ENCODE measurements around the gene YIF1B.
A peak's percentile ranks its signal among the peaks of the same experiment; 100 is the strongest.

Gene YIF1B

DNA sequence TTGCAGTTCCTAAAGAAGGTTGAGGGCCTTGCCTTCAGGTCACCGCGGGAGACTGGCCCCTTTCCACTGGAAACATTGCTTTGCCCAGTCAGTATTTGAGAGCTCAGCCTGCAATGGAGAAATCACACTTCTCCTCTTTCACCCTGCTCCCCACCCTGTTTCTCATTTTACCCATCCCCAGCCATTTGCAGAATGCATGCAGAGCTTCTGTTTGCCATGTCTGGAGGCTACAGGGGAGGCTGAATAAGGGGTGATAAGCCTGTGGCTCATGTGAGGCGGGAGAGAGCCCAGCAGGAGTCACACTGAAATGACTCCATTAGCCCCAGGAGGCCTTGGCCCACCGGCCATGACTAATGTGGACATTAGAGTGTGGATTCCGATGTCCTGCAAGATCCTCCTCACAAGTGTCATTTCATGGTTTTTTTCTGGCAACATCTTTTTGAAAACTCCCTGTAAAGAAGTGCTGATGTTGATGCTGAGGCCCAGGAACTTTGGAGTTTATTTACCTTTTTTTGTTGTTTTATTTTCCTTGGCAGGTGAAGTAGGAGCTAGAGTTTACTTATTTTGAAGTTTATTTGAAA is 45.1 kb downstream of the YIF1B start:
- Histone ChIP-seq H3K9me3 (ENCODE audit: insufficient read depth, low read length) (no peaks in the 10 kb centered on the region), H3K4me3 (ENCODE audit: insufficient read length, low read depth) (no peak overlapping the region), H3K27me3 (ENCODE audit: insufficient read depth, insufficient read length) (no peaks in the 10 kb centered on the region), H3K4me1 (ENCODE audit: insufficient read depth, insufficient read length) (peaks cover 13% of the 10 kb centered on the region), H3K9ac (ENCODE audit: insufficient read length, low read depth) (no peak overlapping the region), H3K36me3 (ENCODE audit: insufficient read depth, insufficient read length, low read length) (peaks cover 13% of the 10 kb centered on the region)
- no peak for TF ChIP-seq ZNF274 (IDR thresholded peaks at IDR 0.05; ENCODE audit: low read depth, low read length)
- no peak for TF ChIP-seq SUZ12 (IDR thresholded peaks at IDR 0.05; ENCODE audit: extremely low read depth, insufficient read depth, insufficient read length)
- TF ChIP-seq YY1 (IDR thresholded peaks at IDR 0.05; ENCODE audit: insufficient read depth, insufficient read length), result no peak
- no peak for DNase-seq (ENCODE audit: low read depth, low spot score)

DNA sequence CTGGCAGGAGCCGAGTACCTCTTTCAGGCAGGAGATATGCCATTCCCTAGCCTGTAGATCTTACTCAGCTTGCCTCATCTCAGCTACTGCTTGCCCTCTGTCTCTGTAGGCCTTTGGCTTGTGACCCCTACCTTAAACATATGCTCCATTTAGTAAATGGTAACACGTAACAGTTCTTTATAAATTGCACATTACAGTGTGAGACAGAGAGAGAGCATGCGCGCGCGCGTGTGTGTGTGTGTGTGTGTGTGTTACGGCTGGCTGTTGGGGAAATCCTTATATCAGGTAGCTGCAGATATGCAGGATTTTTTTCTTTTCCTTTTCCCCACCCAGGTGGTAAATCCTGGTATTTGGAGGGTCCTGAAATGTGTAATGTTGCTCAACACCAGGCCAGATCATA is 47.2 kb downstream of the YIF1B start:
- DNase-seq (ENCODE audit: low read depth, low spot score), result no peak
- Histone ChIP-seq H3K9ac (ENCODE audit: insufficient read length, low read depth) (no peak overlapping the region), H3K4me3 (ENCODE audit: insufficient read length, low read depth) (no peak overlapping the region), H3K36me3 (ENCODE audit: insufficient read depth, insufficient read length, low read length) (peaks cover 8% of the 10 kb centered on the region), H3K9me3 (ENCODE audit: insufficient read depth, low read length) (no peaks in the 10 kb centered on the region), H3K27me3 (ENCODE audit: insufficient read depth, insufficient read length) (no peaks in the 10 kb centered on the region), H3K4me1 (ENCODE audit: insufficient read depth, insufficient read length) (peaks cover 15% of the 10 kb centered on the region)
- TF ChIP-seq SUZ12 (IDR thresholded peaks at IDR 0.05; ENCODE audit: extremely low read depth, insufficient read depth, insufficient read length), result no peak
- no peak for TF ChIP-seq ZNF274 (IDR thresholded peaks at IDR 0.05; ENCODE audit: low read depth, low read length)
- TF ChIP-seq YY1 (IDR thresholded peaks at IDR 0.05; ENCODE audit: insufficient read depth, insufficient read length), result no peak

DNA sequence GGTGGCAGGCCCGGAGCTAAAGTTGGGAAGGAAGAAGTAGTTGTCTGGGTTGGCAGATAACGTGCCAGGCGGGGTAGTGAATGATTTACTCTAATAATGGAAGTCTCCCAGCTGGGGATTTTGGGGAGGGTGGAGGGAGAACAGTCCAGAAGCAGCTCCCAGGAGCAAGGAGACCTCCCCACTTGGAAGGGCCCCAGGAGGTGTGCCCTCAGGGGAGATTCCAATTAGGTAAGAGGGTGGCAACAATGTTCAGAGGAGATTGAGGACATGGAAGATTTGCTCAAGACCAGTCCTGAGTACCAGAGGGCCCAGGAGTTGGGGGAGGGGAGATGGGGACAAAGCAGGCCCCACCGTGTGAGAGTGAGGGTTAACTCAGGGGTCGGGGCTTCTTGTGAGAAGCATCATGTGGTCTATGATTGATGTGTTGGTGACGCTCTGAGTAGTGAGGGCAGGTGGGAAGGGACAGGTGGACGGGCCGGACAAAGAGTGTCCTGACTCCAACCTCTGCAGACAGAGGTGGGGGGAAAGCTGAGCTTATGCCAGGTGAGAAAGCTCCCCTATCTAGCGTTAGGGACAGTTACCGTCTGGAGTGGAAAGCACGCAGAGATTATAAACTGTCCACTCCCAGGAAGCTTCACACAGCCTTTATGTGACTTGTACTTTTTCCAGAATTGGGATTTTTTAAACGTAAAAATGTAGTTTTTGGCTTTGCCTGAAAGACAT is 47.8 kb downstream of the YIF1B start:
- peak overlapping the region; percentile 59 for H3K9ac ChIP-seq (ENCODE audit: insufficient read length, low read depth)
- H3K36me3 ChIP-seq (ENCODE audit: insufficient read depth, insufficient read length, low read length), result peaks cover 3% of the 10 kb centered on the region
- H3K27me3 ChIP-seq (ENCODE audit: insufficient read depth, insufficient read length), result no peaks in the 10 kb centered on the region
- H3K4me1 ChIP-seq (ENCODE audit: insufficient read depth, insufficient read length), result peaks cover 13% of the 10 kb centered on the region
- no peak for TF ChIP-seq YY1 (IDR thresholded peaks at IDR 0.05; ENCODE audit: insufficient read depth, insufficient read length)
- no peak for TF ChIP-seq ZNF274 (IDR thresholded peaks at IDR 0.05; ENCODE audit: low read depth, low read length)
- no peak for TF ChIP-seq SUZ12 (IDR thresholded peaks at IDR 0.05; ENCODE audit: extremely low read depth, insufficient read depth, insufficient read length)
- H3K9me3 ChIP-seq (ENCODE audit: insufficient read depth, low read length), result no peaks in the 10 kb centered on the region
- no peak overlapping the region for H3K4me3 ChIP-seq (ENCODE audit: insufficient read length, low read depth)
- no peak for DNase-seq (ENCODE audit: low read depth, low spot score)

DNA sequence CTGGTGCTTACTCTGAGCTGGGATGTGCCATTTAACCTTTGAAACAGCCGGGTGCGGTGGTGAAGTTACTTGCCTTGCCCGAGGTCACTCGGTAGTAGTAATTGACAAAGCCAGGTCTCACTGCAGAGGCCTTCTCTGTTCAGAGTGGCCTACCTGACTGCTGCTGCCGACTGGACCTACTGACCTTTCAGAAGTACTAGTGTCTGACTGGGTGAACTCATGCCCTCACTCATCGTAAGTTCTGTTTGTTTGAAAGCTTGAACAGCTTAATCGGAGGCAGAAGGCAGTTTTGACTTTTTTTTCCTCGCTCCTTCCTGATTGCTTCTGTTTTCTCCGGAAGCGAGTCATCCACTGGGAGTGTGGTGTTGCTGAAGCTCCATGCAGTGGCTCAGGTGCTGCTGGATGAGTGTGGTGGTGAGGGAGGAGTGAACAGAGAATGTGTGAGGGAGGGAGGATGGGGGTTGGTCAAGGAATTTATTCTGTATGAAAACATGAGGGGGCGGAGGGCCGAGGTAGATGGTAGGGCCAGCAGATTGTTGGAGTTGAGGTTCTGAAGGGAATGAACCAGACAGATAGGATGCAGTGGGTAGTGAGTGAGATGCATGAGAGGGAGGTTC is 48.7 kb downstream of the YIF1B start:
- H3K9me3 ChIP-seq (ENCODE audit: insufficient read depth, low read length), result no peaks in the 10 kb centered on the region
- H3K9ac ChIP-seq (ENCODE audit: insufficient read length, low read depth), result peak overlapping the region; percentile 58
- H3K27me3 ChIP-seq (ENCODE audit: insufficient read depth, insufficient read length), result no peaks in the 10 kb centered on the region
- no peak for DNase-seq (ENCODE audit: low read depth, low spot score)
- peaks cover 13% of the 10 kb centered on the region for H3K4me1 ChIP-seq (ENCODE audit: insufficient read depth, insufficient read length)
- H3K36me3 ChIP-seq (ENCODE audit: insufficient read depth, insufficient read length, low read length), result peaks cover 3% of the 10 kb centered on the region
- no peak for TF ChIP-seq SUZ12 (IDR thresholded peaks at IDR 0.05; ENCODE audit: extremely low read depth, insufficient read depth, insufficient read length)
- no peak for TF ChIP-seq YY1 (IDR thresholded peaks at IDR 0.05; ENCODE audit: insufficient read depth, insufficient read length)
- TF ChIP-seq ZNF274 (IDR thresholded peaks at IDR 0.05; ENCODE audit: low read depth, low read length), result no peak
- H3K4me3 ChIP-seq (ENCODE audit: insufficient read length, low read depth), result no peak overlapping the region

DNA sequence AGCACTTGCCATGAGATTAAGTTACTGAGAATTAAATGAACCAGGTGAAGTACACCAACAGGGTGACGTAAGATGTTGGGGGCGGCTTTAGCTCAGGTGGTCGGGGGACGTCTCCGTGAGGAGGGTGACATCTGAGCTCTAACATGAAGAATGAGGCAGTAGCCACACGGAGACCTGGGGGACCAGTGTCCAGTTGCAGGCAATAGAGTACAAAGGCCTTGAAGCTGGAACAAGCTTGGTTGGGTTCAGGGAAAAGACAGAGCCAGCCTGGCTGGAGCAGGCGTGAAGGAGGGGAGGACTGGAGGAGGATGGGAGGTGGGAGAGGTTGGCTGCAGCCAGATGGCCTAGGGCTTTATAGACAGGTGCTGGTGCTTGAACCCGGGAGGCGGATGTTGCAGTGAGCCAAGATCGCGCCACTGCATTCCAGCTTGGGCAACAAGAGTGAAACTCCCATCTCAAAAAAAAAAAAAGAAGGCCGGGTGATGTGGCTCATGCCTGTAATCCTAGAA is 49.8 kb downstream of the YIF1B start:
- Histone ChIP-seq H3K9me3 (ENCODE audit: insufficient read depth, low read length) (no peaks in the 10 kb centered on the region), H3K4me1 (ENCODE audit: insufficient read depth, insufficient read length) (peaks cover 13% of the 10 kb centered on the region), H3K27me3 (ENCODE audit: insufficient read depth, insufficient read length) (no peaks in the 10 kb centered on the region), H3K9ac (ENCODE audit: insufficient read length, low read depth) (peak overlapping the region; percentile 94), H3K36me3 (ENCODE audit: insufficient read depth, insufficient read length, low read length) (peaks cover 3% of the 10 kb centered on the region), H3K4me3 (ENCODE audit: insufficient read length, low read depth) (peak overlapping the region; percentile 82)
- TF ChIP-seq YY1 (IDR thresholded peaks at IDR 0.05; ENCODE audit: insufficient read depth, insufficient read length), result no peak
- TF ChIP-seq ZNF274 (IDR thresholded peaks at IDR 0.05; ENCODE audit: low read depth, low read length), result no peak
- TF ChIP-seq SUZ12 (IDR thresholded peaks at IDR 0.05; ENCODE audit: extremely low read depth, insufficient read depth, insufficient read length), result no peak
- DNase-seq (ENCODE audit: low read depth, low spot score), result no peak

DNA sequence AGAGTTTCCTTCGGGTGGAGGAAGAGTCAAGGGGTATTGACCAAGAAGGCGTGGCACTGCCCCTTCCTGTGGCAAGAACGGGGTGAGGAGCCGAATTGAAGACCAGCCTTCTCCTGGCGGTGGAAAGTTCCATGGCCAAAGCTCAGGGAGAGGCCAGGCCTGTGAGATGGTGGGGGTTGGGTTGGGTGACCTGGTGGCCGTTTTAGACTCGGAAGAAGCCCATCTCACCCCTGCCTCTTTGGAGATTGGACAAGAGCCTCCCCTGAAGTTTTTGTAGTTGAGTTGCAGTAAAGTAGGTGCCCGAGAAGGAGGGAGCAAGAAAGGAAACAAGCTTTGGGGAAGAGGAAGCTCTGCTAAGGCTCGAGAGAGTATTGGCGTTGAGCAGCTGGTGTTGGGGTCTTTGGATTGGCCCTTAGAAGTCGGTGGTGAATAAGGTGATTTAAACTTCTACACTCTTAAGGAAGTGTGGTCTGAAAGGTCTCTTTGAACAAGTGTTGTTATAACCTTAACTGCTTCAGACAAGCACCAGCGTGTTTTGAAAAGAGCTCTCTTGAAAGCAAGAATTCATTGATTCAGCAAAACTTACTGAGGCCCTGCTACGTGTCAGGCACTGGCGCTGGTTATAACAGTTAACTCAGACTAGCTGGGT is 50.4 kb downstream of the YIF1B start:
- Histone ChIP-seq H3K9me3 (ENCODE audit: insufficient read depth, low read length) (no peaks in the 10 kb centered on the region), H3K4me3 (ENCODE audit: insufficient read length, low read depth) (peak overlapping the region; percentile 82), H3K9ac (ENCODE audit: insufficient read length, low read depth) (peak overlapping the region; percentile 94), H3K4me1 (ENCODE audit: insufficient read depth, insufficient read length) (peaks cover 13% of the 10 kb centered on the region), H3K27me3 (ENCODE audit: insufficient read depth, insufficient read length) (no peaks in the 10 kb centered on the region), H3K36me3 (ENCODE audit: insufficient read depth, insufficient read length, low read length) (peaks cover 3% of the 10 kb centered on the region)
- no peak for DNase-seq (ENCODE audit: low read depth, low spot score)
- TF ChIP-seq SUZ12 (IDR thresholded peaks at IDR 0.05; ENCODE audit: extremely low read depth, insufficient read depth, insufficient read length), result no peak
- no peak for TF ChIP-seq YY1 (IDR thresholded peaks at IDR 0.05; ENCODE audit: insufficient read depth, insufficient read length)
- TF ChIP-seq ZNF274 (IDR thresholded peaks at IDR 0.05; ENCODE audit: low read depth, low read length), result no peak

Measured in NT2/D1 (cell line).